ENCODE measurements around the gene POU2AF2.

DNA sequence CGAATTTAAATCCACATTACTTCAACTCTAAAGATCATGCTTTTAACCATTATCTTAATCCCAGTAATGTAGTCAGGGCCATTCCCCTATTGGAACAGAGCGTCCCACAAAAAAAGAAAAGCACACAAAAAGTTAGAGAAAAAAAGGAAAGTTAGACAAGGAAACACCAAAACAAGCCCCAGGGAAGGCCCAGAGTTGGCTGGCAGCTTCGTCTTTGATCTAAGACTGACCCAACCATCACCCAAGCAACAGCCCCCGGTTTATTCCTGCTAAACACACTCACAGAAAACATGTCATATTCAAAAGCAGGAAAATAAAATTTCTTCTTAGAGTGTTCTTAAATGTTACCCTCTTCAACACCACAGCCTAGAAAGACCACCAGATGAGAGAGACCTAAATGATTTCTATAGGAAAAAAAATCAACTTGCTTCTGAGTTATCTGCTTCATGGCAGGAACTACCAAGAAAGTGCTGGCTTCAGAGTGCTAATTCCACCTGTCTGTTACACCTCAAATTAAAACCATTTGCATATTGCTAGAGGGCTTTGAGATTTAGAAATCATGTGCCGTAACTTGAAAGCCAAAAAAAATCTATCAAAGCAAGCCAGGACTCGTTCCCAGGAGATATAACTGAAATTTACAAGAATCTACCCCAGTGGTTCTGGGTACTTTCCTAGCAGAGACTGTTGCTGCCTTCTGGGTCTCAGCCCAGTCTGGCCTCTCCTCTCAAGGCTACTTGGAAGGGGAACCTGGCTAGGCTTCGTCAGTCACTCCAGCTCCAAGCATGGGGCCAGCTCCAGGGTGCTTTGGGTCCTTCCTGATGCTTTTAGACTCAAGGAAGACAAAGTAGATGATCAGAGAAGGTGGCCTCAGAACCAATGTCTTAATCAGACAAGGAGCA lies 84.0 kb downstream of the POU2AF2 start:
- TF ChIP-seq EP300 (IDR thresholded peaks at IDR 0.05) (no peak), POLR2A (IDR thresholded peaks at IDR 0.05) (no peak), POLR2AphosphoS5 (IDR thresholded peaks at IDR 0.05) (no peak)
- TF ChIP-seq, protein P1, sequence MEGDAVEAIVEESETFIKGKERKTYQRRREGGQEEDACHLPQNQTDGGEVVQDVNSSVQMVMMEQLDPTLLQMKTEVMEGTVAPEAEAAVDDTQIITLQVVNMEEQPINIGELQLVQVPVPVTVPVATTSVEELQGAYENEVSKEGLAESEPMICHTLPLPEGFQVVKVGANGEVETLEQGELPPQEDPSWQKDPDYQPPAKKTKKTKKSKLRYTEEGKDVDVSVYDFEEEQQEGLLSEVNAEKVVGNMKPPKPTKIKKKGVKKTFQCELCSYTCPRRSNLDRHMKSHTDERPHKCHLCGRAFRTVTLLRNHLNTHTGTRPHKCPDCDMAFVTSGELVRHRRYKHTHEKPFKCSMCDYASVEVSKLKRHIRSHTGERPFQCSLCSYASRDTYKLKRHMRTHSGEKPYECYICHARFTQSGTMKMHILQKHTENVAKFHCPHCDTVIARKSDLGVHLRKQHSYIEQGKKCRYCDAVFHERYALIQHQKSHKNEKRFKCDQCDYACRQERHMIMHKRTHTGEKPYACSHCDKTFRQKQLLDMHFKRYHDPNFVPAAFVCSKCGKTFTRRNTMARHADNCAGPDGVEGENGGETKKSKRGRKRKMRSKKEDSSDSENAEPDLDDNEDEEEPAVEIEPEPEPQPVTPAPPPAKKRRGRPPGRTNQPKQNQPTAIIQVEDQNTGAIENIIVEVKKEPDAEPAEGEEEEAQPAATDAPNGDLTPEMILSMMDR (IDR thresholded peaks at IDR 0.05): no peak
